ENCODE results near the gene LRWD1. TPM values are rescaled to one million over a fixed set of nuclear protein-coding genes. Genes with fewer than 3 reads are reported as not detected.

The LRWD1 gene
- total RNA-seq, 6 donors from 2014 or later: 13.2 to 33.8 (median 31.6) TPM

Other genes with a start within 250 kb of the LRWD1 start
- 10 to 100 TPM in 2 of 6 donors, 1 to 10 TPM in 4; 6.3 to 16.4 (median 9.0) TPM for gene SH2B2, start 178.1 kb upstream of the LRWD1 start, total RNA-seq
- gene SPDYE6, start 108.5 kb upstream of the LRWD1 start, total RNA-seq: not detected
- 10 to 100 TPM; 17.8 to 80.7 (median 23.0) TPM for gene PRKRIP1, start 68.6 kb upstream of the LRWD1 start, total RNA-seq
- 10 to 100 TPM in 5 of 6 donors, 1 to 10 TPM in 1; 9.4 to 35.2 (median 30.5) TPM for gene ORAI2, start 31.4 kb upstream of the LRWD1 start, total RNA-seq
- 10 to 100 TPM; 10.4 to 34.2 (median 18.2) TPM for gene ALKBH4, start 121 bp upstream of the LRWD1 start, total RNA-seq
- gene POLR2J, start 13.9 kb downstream of the LRWD1 start, total RNA-seq: 10 to 100 TPM; 15.2 to 37.1 (median 26.6) TPM
- gene RASA4B, start 52.8 kb downstream of the LRWD1 start, total RNA-seq: 10 to 100 TPM in 4 of 6 donors, 1 to 10 TPM in 2; 4.8 to 31.6 (median 22.3) TPM
- 10 to 100 TPM in 4 of 6 donors, 1 to 10 TPM in 2; 3.0 to 30.4 (median 16.6) TPM for gene UPK3BL2, start 78.7 kb downstream of the LRWD1 start, total RNA-seq
- 1 to 10 TPM in 1 of 6 donors, under 1 TPM in 1, not detected in 4; 0.23 to 1.1 TPM for gene SPDYE2, start 86.2 kb downstream of the LRWD1 start, total RNA-seq
- 100 to 1,000 TPM in 1 of 6 donors, 10 to 100 TPM in 5; 17.2 to 147 (median 32.8) TPM for gene POLR2J3, start 107.6 kb downstream of the LRWD1 start, total RNA-seq
- 100 to 1,000 TPM in 1 of 6 donors, 10 to 100 TPM in 4, 1 to 10 TPM in 1; 8.7 to 132 (median 41.7) TPM for gene RASA4, start 151.8 kb downstream of the LRWD1 start, total RNA-seq
- 10 to 100 TPM; 17.0 to 99.3 (median 30.0) TPM for gene UPK3BL1, start 177.8 kb downstream of the LRWD1 start, total RNA-seq
- not detected for gene SPDYE2B, start 185.3 kb downstream of the LRWD1 start, total RNA-seq
- gene POLR2J2, start 206.7 kb downstream of the LRWD1 start, total RNA-seq: 10 to 100 TPM in 2 of 6 donors, 1 to 10 TPM in 4; 2.1 to 24.3 (median 5.6) TPM